ENCODE measurements around the gene SLC39A7. TPM values are rescaled to one million over a fixed set of nuclear protein-coding genes. Genes with fewer than 3 reads are reported as not detected.

The SLC39A7 gene
- total and polyA plus RNA-seq, 9 donors = 66.1 to 136 (median 92.0) TPM

GRCh38 chr6:33204165-33204414 lies 3.4 kb downstream of the SLC39A7 start:
- WGBS (ENCODE audit: insufficient coverage) = no CpG with 5 or more reads among the region's 4 CpGs
- DNase-seq = no peak
- Histone ChIP-seq H3K27me3 (ENCODE audit: control insufficient read depth, insufficient read depth, low read length) (no peaks in the 10 kb centered on the region), H3K4me1 (ENCODE audit: control insufficient read depth, insufficient read depth, low read length) (peaks cover 45% of the 10 kb centered on the region), H3K9me3 (replicated peaks; ENCODE audit: control insufficient read depth, low read depth, low read length) (no peaks in the 10 kb centered on the region), H3K4me3 (ENCODE audit: low read length) (peak overlapping the region; percentile 3), H3K36me3 (ENCODE audit: control insufficient read depth, insufficient read depth, low read length) (peaks cover 28% of the 10 kb centered on the region), H3K27ac (ENCODE audit: low read length) (no peak overlapping the region)

GRCh38 chr6:33204415-33205190 lies 3.9 kb downstream of the SLC39A7 start, which contains the start of gene HSD17B8:
HSD17B8 (plus strand) TSS chr6:33204655; CDS start chr6:33204669, 14 bp downstream.
- peak; percentile 96 for DNase-seq
- H3K36me3 ChIP-seq (ENCODE audit: control insufficient read depth, insufficient read depth, low read length) = peaks cover 31% of the 10 kb centered on the region
- H3K27ac ChIP-seq (ENCODE audit: low read length) = no peak within 1 kb of the TSS
- no peaks in the 10 kb centered on the region for H3K27me3 ChIP-seq (ENCODE audit: control insufficient read depth, insufficient read depth, low read length)
- H3K9me3 ChIP-seq (replicated peaks; ENCODE audit: control insufficient read depth, low read depth, low read length) = no peaks in the 10 kb centered on the region
- WGBS (ENCODE audit: insufficient coverage) = under 1% methylated on average over 30 of the region's 48 CpGs
- H3K4me3 ChIP-seq (ENCODE audit: low read length) = peak within 1 kb of the TSS; percentile 68
- peaks cover 42% of the 10 kb centered on the region for H3K4me1 ChIP-seq (ENCODE audit: control insufficient read depth, insufficient read depth, low read length)

GRCh38 chr6:33205191-33206026 lies 4.7 kb downstream of the SLC39A7 start:
- no peak for DNase-seq
- H3K9me3 ChIP-seq (replicated peaks; ENCODE audit: control insufficient read depth, low read depth, low read length) = no peaks in the 10 kb centered on the region
- peak overlapping the region; percentile 68 for H3K4me3 ChIP-seq (ENCODE audit: low read length)
- no peaks in the 10 kb centered on the region for H3K27me3 ChIP-seq (ENCODE audit: control insufficient read depth, insufficient read depth, low read length)
- 0% methylated on average over 2 of the region's 17 CpGs for WGBS (ENCODE audit: insufficient coverage)
- no peak overlapping the region for H3K27ac ChIP-seq (ENCODE audit: low read length)
- peaks cover 41% of the 10 kb centered on the region for H3K4me1 ChIP-seq (ENCODE audit: control insufficient read depth, insufficient read depth, low read length)
- H3K36me3 ChIP-seq (ENCODE audit: control insufficient read depth, insufficient read depth, low read length) = peaks cover 37% of the 10 kb centered on the region

GRCh38 chr6:33206027-33206863 lies 5.6 kb downstream of the SLC39A7 start:
- no peaks in the 10 kb centered on the region for H3K9me3 ChIP-seq (replicated peaks; ENCODE audit: control insufficient read depth, low read depth, low read length)
- DNase-seq = no peak
- no peaks in the 10 kb centered on the region for H3K27me3 ChIP-seq (ENCODE audit: control insufficient read depth, insufficient read depth, low read length)
- peaks cover 37% of the 10 kb centered on the region for H3K36me3 ChIP-seq (ENCODE audit: control insufficient read depth, insufficient read depth, low read length)
- no peak overlapping the region for H3K27ac ChIP-seq (ENCODE audit: low read length)
- H3K4me1 ChIP-seq (ENCODE audit: control insufficient read depth, insufficient read depth, low read length) = peaks cover 40% of the 10 kb centered on the region
- H3K4me3 ChIP-seq (ENCODE audit: low read length) = no peak overlapping the region
- WGBS (ENCODE audit: insufficient coverage) = 80% methylated on average over 1 of the region's 3 CpGs

GRCh38 chr6:33206864-33207551 lies 6.3 kb downstream of the SLC39A7 start:
- Histone ChIP-seq H3K4me3 (ENCODE audit: low read length) (peak overlapping the region; percentile 99), H3K27me3 (ENCODE audit: control insufficient read depth, insufficient read depth, low read length) (no peaks in the 10 kb centered on the region), H3K9me3 (replicated peaks; ENCODE audit: control insufficient read depth, low read depth, low read length) (no peaks in the 10 kb centered on the region), H3K4me1 (ENCODE audit: control insufficient read depth, insufficient read depth, low read length) (peaks cover 33% of the 10 kb centered on the region), H3K27ac (ENCODE audit: low read length) (peak overlapping the region; percentile 97), H3K36me3 (ENCODE audit: control insufficient read depth, insufficient read depth, low read length) (peaks cover 37% of the 10 kb centered on the region)
- no peak for DNase-seq
- WGBS (ENCODE audit: insufficient coverage) = 1% methylated on average over 7 of the region's 20 CpGs

GRCh38 chr6:33207552-33208090 lies 7.0 kb downstream of the SLC39A7 start:
- H3K4me3 ChIP-seq (ENCODE audit: low read length) = peak overlapping the region; percentile 99
- peak; percentile 83 for DNase-seq
- no peaks in the 10 kb centered on the region for H3K27me3 ChIP-seq (ENCODE audit: control insufficient read depth, insufficient read depth, low read length)
- H3K4me1 ChIP-seq (ENCODE audit: control insufficient read depth, insufficient read depth, low read length) = peaks cover 33% of the 10 kb centered on the region
- WGBS (ENCODE audit: insufficient coverage) = under 1% methylated on average over 29 of the region's 29 CpGs
- H3K9me3 ChIP-seq (replicated peaks; ENCODE audit: control insufficient read depth, low read depth, low read length) = no peaks in the 10 kb centered on the region
- peaks cover 36% of the 10 kb centered on the region for H3K36me3 ChIP-seq (ENCODE audit: control insufficient read depth, insufficient read depth, low read length)
- peak overlapping the region; percentile 97 for H3K27ac ChIP-seq (ENCODE audit: low read length)

GRCh38 chr6:33208091-33208967 lies 7.7 kb downstream of the SLC39A7 start, which contains the start of gene RING1:
RING1 (plus strand) TSS chr6:33208500; CDS start chr6:33208823, 323 bp downstream.
- peak; percentile 94 for DNase-seq
- no peaks in the 10 kb centered on the region for H3K9me3 ChIP-seq (replicated peaks; ENCODE audit: control insufficient read depth, low read depth, low read length)
- peaks cover 3% of the 10 kb centered on the region for H3K27me3 ChIP-seq (ENCODE audit: control insufficient read depth, insufficient read depth, low read length)
- H3K4me3 ChIP-seq (ENCODE audit: low read length) = peak within 1 kb of the TSS; percentile 99
- H3K4me1 ChIP-seq (ENCODE audit: control insufficient read depth, insufficient read depth, low read length) = peaks cover 40% of the 10 kb centered on the region
- H3K27ac ChIP-seq (ENCODE audit: low read length) = peak within 1 kb of the TSS; percentile 97
- WGBS (ENCODE audit: insufficient coverage) = under 1% methylated on average over 60 of the region's 86 CpGs
- peaks cover 29% of the 10 kb centered on the region for H3K36me3 ChIP-seq (ENCODE audit: control insufficient read depth, insufficient read depth, low read length)

GRCh38 chr6:33209856-33210255 lies 9.2 kb downstream of the SLC39A7 start:
- peaks cover 16% of the 10 kb centered on the region for H3K27me3 ChIP-seq (ENCODE audit: control insufficient read depth, insufficient read depth, low read length)
- peaks cover 21% of the 10 kb centered on the region for H3K36me3 ChIP-seq (ENCODE audit: control insufficient read depth, insufficient read depth, low read length)
- peaks cover 36% of the 10 kb centered on the region for H3K4me1 ChIP-seq (ENCODE audit: control insufficient read depth, insufficient read depth, low read length)
- no peaks in the 10 kb centered on the region for H3K9me3 ChIP-seq (replicated peaks; ENCODE audit: control insufficient read depth, low read depth, low read length)
- WGBS (ENCODE audit: insufficient coverage) = 99% methylated on average over 7 of the region's 10 CpGs
- no peak for DNase-seq
- H3K27ac ChIP-seq (ENCODE audit: low read length) = no peak overlapping the region
- H3K4me3 ChIP-seq (ENCODE audit: low read length) = no peak overlapping the region
